Breast epithelium (tissue), 3 donors: ENCODE results near the gene CDH13.

Experiments
- POLR2A ChIP-seq: fragments of 450-650 bp; IDR thresholded peaks from one replicate; pipeline ENCODE4 v1.6.1; 2016; ENCODE audit warnings: antibody characterized with exemption, mild to moderate bottlenecking, moderate library complexity
- TF ChIP-seq, protein P1 (sequence below), 3 donors: fragments of 450-650 bp; IDR thresholded peaks; one replicate each; pipeline ENCODE4 v1.5.1; 2016 to 2017; ENCODE audit warnings: antibody characterized with exemption in 3 of 3, mild to moderate bottlenecking in 3 of 3, moderate library complexity in 3 of 3

DNA sequence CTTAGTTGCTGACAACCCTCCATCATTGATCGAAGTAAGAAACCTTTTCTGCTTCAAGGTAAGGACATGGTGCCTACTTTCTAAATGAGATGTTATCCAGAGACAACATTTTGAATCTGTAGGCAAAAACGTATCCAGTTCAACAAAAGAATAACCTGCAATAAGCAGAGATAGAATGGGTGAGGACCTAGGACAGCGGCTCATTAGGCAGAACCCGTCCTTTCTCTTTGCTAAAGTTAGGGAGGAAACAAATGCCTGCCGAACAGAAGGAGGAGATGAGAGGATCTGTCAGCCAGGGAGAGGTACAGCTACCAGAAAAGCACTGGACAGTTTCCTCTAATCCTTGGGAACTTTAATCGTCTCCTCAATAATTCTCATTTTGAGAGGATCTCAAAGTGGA is 183.3 kb downstream of the CDH13 start:
- TF ChIP-seq, protein P1, sequence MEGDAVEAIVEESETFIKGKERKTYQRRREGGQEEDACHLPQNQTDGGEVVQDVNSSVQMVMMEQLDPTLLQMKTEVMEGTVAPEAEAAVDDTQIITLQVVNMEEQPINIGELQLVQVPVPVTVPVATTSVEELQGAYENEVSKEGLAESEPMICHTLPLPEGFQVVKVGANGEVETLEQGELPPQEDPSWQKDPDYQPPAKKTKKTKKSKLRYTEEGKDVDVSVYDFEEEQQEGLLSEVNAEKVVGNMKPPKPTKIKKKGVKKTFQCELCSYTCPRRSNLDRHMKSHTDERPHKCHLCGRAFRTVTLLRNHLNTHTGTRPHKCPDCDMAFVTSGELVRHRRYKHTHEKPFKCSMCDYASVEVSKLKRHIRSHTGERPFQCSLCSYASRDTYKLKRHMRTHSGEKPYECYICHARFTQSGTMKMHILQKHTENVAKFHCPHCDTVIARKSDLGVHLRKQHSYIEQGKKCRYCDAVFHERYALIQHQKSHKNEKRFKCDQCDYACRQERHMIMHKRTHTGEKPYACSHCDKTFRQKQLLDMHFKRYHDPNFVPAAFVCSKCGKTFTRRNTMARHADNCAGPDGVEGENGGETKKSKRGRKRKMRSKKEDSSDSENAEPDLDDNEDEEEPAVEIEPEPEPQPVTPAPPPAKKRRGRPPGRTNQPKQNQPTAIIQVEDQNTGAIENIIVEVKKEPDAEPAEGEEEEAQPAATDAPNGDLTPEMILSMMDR (IDR thresholded peaks at IDR 0.05) = no peak
- TF ChIP-seq POLR2A = no peak
